GM12801 (cell line): ENCODE measurements around the gene NRIP1.

Experiments
- CTCF ChIP-seq: IDR thresholded peaks from one replicate; pipeline ENCODE4 v1.5.1; 2011; ENCODE audit warnings: control low read depth; ENCODE audit not compliant: insufficient read length; ENCODE audit errors: extremely low read depth

The NRIP1 gene

GRCh38 chr21:15080526-15080925 is 15.7 kb upstream of the NRIP1 start:
- no peak for TF ChIP-seq CTCF

- TF ChIP-seq CTCF, result no peak
Measured at GRCh38 chr21:15079269-15079668, 14.5 kb upstream of the NRIP1 start.

DNA sequence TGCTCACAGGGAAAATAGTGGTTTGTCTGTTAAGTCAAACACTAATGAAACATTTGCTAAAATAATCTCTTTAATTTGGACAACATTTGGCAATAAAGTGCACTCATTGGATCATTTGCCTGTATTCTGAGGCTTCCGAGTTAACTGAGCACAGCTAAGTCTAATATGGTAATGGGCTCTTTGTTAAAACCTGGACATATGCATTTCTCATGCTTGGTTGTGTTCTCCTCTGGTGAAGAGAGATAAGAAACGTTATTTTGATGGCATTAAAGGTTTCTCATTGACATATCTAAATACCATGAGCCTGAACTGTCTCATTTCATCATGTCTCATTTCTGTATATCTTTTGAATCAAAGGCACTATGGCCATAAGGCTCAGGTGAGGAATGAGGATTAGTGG is 13.4 kb upstream of the NRIP1 start:
- TF ChIP-seq CTCF, result no peak

GRCh38 chr21:15077529-15078145 is 12.8 kb upstream of the NRIP1 start:
- TF ChIP-seq CTCF, result no peak

GRCh38 chr21:15076730-15077129 is 11.9 kb upstream of the NRIP1 start:
- no peak for TF ChIP-seq CTCF

DNA sequence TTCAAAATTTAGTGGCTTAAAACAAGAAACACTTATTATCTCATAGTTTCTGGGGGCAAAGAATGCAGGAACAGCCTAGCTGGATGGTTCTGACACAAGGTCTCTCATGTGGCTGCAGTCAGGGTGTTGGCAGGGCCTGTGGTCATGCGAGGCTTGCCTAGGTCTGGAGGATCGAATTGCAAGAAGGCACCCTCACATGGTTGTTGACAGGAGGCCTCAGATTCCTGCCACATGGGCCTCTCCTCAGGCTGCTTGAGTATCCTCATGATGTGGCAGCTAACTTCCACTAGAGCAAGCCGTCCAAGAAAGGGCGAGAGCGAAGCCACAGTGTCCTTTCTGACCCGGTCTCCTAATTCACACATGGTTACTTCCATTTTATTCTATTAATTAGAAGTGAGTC is 6.2 kb upstream of the NRIP1 start:
- TF ChIP-seq CTCF, result no peak

GRCh38 chr21:15066123-15066575 is 1.3 kb upstream of the NRIP1 start:
- TF ChIP-seq CTCF, result no peak
